Ovary (tissue), 9 donors: ENCODE measurements around the gene CDK5RAP2. TPM values are rescaled to one million over a fixed set of nuclear protein-coding genes. Genes with fewer than 3 reads are reported as not detected.

ENCODE experiments used
- DNase-seq, 5 donors: peaks; one replicate each; pipeline ENCODE4 v3.0.0-alpha.2; 2019 to 2020
- H3K27ac ChIP-seq, 2 donors: fragments of 200-600 bp; one replicate each; pipeline versions ENCODE4 v1.5.1 to v1.8.0; 2019 to 2022
- H3K27me3 ChIP-seq: fragments of 200-600 bp; one replicate; pipeline ENCODE4 v1.8.0; 2022
- H3K36me3 ChIP-seq: fragments of 200-600 bp; sonication (generic); one replicate; pipeline ENCODE4 v1.5.1; 2019
- H3K4me1 ChIP-seq: one replicate; pipeline ENCODE4 v1.8.1; 2013; ENCODE audit warnings: mild to moderate bottlenecking, moderate library complexity; ENCODE audit not compliant: insufficient read depth
- H3K4me3 ChIP-seq: fragments of 200-600 bp; sonication (generic); one replicate; pipeline ENCODE4 v1.5.1; 2017
- H3K9me3 ChIP-seq, 2 donors: fragments of 200-600 bp in 1 of 2; sonication (generic) in 1 of 2; one replicate each; pipeline versions ENCODE4 v1.5.1 to v1.8.1; 2013 to 2019; ENCODE audit warnings: mild to moderate bottlenecking in 1 of 2, moderate library complexity in 1 of 2
- CTCF ChIP-seq, 3 donors: fragments of 450-650 bp in 2 of 3; fragments of 200-600 bp in 1 of 3; IDR thresholded peaks; one replicate each; pipeline versions ENCODE4 v1.5.1 to v1.8.0; 2016 to 2022; ENCODE audit warnings: antibody characterized with exemption in 3 of 3, mild to moderate bottlenecking in 1 of 3
- EP300 ChIP-seq: sonication (generic); formaldehyde crosslinking; IDR thresholded peaks from one replicate; pipeline ENCODE4 v1.6.1; 2017; ENCODE audit warnings: antibody characterized with exemption
- POLR2A ChIP-seq: fragments of 450-650 bp; IDR thresholded peaks from one replicate; pipeline ENCODE4 v1.6.1; 2017; ENCODE audit warnings: antibody characterized with exemption, mild to moderate bottlenecking, moderate library complexity
- WGBS, 3 donors: extraction: QIAGEN DNeasy Blood & Tissue Kit in 1 of 3; methylation state at CpG; one replicate each; pipeline versions ENCODE4 v1.1.5 to v1.1.7; 2013 to 2017; 5-methylcytosine and 5-hydroxymethylcytosine counted together
- intact Hi-C, 4 donors: fragments of 100-400 bp; cut with DNase I; formaldehyde crosslinking; loops; one replicate each; pipeline versions ENCODE4 v1.11.0 to v1.15.1; 2022 to 2023
- polyA plus RNA-seq, 2 donors: library from polyadenylated mRNA; stranded (reverse); fragments of 200-250 nt in 1 of 2; fragments of 350-450 nt in 1 of 2; fragmentation: Illumina TruSeq in 1 of 2; extraction: RNeasy Lipid Tissue Mini Kit (QIAGEN cat#74804) in 1 of 2; gene quantifications; one replicate each; pipeline ENCODE4 v1.2.3, GENCODE V29; 2013 to 2014
- total RNA-seq, 7 donors: library from RNA; depleted of rRNA in 2 of 7; stranded (reverse); fragments of >200 nt in 2 of 7; fragmentation: NEBNext Ultra II Directional in 3 of 7; extraction: Animal tissue kit (Norgen Biotek cat#: 25700) in 3 of 7; gene quantifications; one replicate each; pipeline versions ENCODE4 v1.1.0 to v1.2.4, GENCODE V29; 2016 to 2023
- donor health status: DM: no; HTN: no; CAD: no; lungs with moderate emphysema.
- donor health status: DM: no; HTN: no; CAD: no.
- donor health status: Bipolar disorder and iron deficiency.
- donor health status: DM: yes; HTN: yes; CAD: no.
- donor health status: DM: no; HTN: no; CAD: no.
- donor health status: DM: yes; HTN: yes; CAD: no.

The CDK5RAP2 gene
- total and polyA plus RNA-seq, 9 donors, result 30.8 to 61.1 (median 44.7) TPM

GRCh38 chr9:120372040-120372439 is 207.9 kb downstream of the CDK5RAP2 start:
- H3K9me3 ChIP-seq, result no peaks in the 10 kb centered on the region
- H3K4me1 ChIP-seq, result no peaks in the 10 kb centered on the region
- no peaks in the 10 kb centered on the region for H3K27me3 ChIP-seq
- TF ChIP-seq EP300 (no peak), CTCF (IDR thresholded peaks at IDR 0.05) (no peak), POLR2A (no peak)
- H3K36me3 ChIP-seq, result no peaks in the 10 kb centered on the region
- H3K4me3 ChIP-seq, result no peak overlapping the region
- DNase-seq, result no peak
- WGBS, 3 donors, result 63 to 91% (median 71%) methylated on average over 2 of the region's 2 CpGs
- no peak overlapping the region for H3K27ac ChIP-seq
- intact Hi-C loops, result no loop called here

DNA sequence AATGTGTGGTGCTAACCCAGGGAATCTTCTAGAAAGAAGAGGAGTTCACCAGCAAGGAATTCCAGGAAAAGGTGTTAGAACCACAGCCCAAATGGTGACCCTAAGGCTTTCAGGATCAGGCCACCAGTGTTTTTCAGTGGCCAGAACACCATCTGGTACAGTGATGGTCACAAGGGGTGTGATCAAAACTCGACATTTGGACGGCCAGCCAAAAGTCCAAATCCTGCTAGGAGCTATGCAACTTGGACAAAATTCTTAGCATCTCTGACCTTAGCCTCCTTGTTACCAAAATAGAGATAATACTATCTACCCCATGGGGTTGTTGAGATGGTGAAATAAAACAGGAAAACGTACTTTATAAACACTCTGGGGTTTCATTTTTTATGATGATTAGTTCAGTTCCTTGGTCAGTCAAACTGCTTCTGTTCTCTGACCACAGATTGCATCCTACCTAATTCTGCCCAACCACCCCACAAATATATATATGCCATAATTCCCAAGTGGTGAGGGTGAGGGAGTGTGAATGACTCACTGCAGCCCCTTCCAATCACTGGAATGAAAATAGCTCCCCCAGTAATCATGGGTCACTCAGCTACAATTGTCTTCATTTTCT is 210.3 kb downstream of the CDK5RAP2 start:
- intact Hi-C loops, result no loop called here
- Histone ChIP-seq H3K27ac (no peak overlapping the region), H3K4me1 (no peaks in the 10 kb centered on the region), H3K4me3 (no peak overlapping the region), H3K36me3 (no peaks in the 10 kb centered on the region), H3K27me3 (no peaks in the 10 kb centered on the region), H3K9me3 (no peaks in the 10 kb centered on the region)
- TF ChIP-seq CTCF (IDR thresholded peaks at IDR 0.05), result no peak
- TF ChIP-seq POLR2A, result no peak
- no peak for TF ChIP-seq EP300
- WGBS, 3 donors, result 10 to 31% (median 15%) methylated on average over 3 of the region's 3 CpGs
- no peak for DNase-seq

- no peak for DNase-seq
- no peak overlapping the region for H3K4me3 ChIP-seq
- intact Hi-C loops, result no loop called here
- H3K27me3 ChIP-seq, result no peaks in the 10 kb centered on the region
- no peaks in the 10 kb centered on the region for H3K9me3 ChIP-seq
- WGBS, 3 donors, result 95 to 96% (median 95%) methylated on average over 1 of the region's 1 CpG
- H3K4me1 ChIP-seq, result no peaks in the 10 kb centered on the region
- H3K36me3 ChIP-seq, result no peaks in the 10 kb centered on the region
- no peak overlapping the region for H3K27ac ChIP-seq
- TF ChIP-seq CTCF (IDR thresholded peaks at IDR 0.05) (no peak), POLR2A (no peak), EP300 (no peak)
These were observed 211.2 kb downstream of the CDK5RAP2 start for GRCh38 chr9:120368799-120369198.

GRCh38 chr9:120366644-120367019 is 213.3 kb downstream of the CDK5RAP2 start:
- Histone ChIP-seq H3K27me3 (no peaks in the 10 kb centered on the region), H3K4me3 (no peak overlapping the region), H3K4me1 (no peaks in the 10 kb centered on the region), H3K9me3 (no peaks in the 10 kb centered on the region), H3K36me3 (no peaks in the 10 kb centered on the region), H3K27ac (no peak overlapping the region)
- WGBS, 3 donors, result 7 to 13% (median 8%) methylated on average over 4 of the region's 4 CpGs
- DNase-seq, result peak in 2 of 5 donors; percentile 45 to 68
- intact Hi-C loops, result no loop called here
- TF ChIP-seq CTCF (IDR thresholded peaks at IDR 0.05) (no peak), POLR2A (no peak), EP300 (no peak)
